ENCODE measurements around the gene DTNB. TPM values are rescaled to one million over a fixed set of nuclear protein-coding genes. Genes with fewer than 3 reads are reported as not detected.

DTNB gene
- total and polyA plus RNA-seq, 10 of the 15 experiments (the other 5 are each of a cell fraction or from before 2014, with no cell fraction given) = 4.5 to 30.6 (median 11.9) TPM

GRCh38 chr2:25655316-25655715, 18.1 kb downstream of the DTNB start:
- no peaks in the 10 kb centered on the region for H4K20me1 ChIP-seq (ENCODE audit: control insufficient read depth, insufficient read depth)
- FAIRE-seq = no peak
- H3K9me3 ChIP-seq (replicated peaks; ENCODE audit: control insufficient read depth, insufficient read depth, low read length) = no peaks in the 10 kb centered on the region
- no peak overlapping the region for H3K9ac ChIP-seq (ENCODE audit: control insufficient read depth, insufficient read depth, low read length)
- CTCF ChIA-PET = interaction anchor here (2.3 to 3.6 kb wide), 2 partner anchors 48 to 490 kb away, joined by 7 to 13 read pairs; no protein-coding TSS in a partner anchor
- ATAC-seq = no peak
- in situ Hi-C loops (cut with MboI) = no loop called here
- no peak overlapping the region for H3K4me3 ChIP-seq
- intact Hi-C loops (cut with micrococcal nuclease; ENCODE audit: unreplicated experiment) = no loop called here
- no peak for DNase-seq (ENCODE audit: low read depth, low spot score)
- no peaks in the 10 kb centered on the region for H3K79me2 ChIP-seq (ENCODE audit: control insufficient read depth, insufficient read depth, low read length)
- H3K27ac ChIP-seq (ENCODE audit: control insufficient read depth, insufficient read depth) = no peak overlapping the region
- POLR2A ChIA-PET = no interaction called here
- no peaks in the 10 kb centered on the region; a peak in 1 of 4 replicates for H3K36me3 ChIP-seq (ENCODE audit: control insufficient read depth in 2 of 2, insufficient read depth in 2 of 2, low read length in 1 of 2)
- no TSS peak for BruUV-seq (replicated peaks)
- SMC1A ChIA-PET (ENCODE audit: uncharacterized antibody, unreplicated experiment) = no interaction called here
- no peak for TF ChIP-seq TBL1XR1 (IDR thresholded peaks at IDR 0.05; ENCODE audit: low read depth, low read length)
- no peak for TF ChIP-seq POLR2AphosphoS2 (IDR thresholded peaks at IDR 0.05; ENCODE audit: low read depth, low read length)
- no peak for TF ChIP-seq IRF5 (IDR thresholded peaks at IDR 0.05; ENCODE audit: borderline replicate concordance)
- no peak for TF ChIP-seq POU2F2 (IDR thresholded peaks at IDR 0.05; ENCODE audit: borderline replicate concordance, low read depth, low read length)
- no peak for TF ChIP-seq MAX (IDR thresholded peaks at IDR 0.05; ENCODE audit: low read depth, low read length)
- no peak for TF ChIP-seq NBN (IDR thresholded peaks at IDR 0.05)
- no peak for TF ChIP-seq HDAC2 (IDR thresholded peaks at IDR 0.05)
- no peak for TF ChIP-seq PKNOX1 (IDR thresholded peaks at IDR 0.05)
- no peak for TF ChIP-seq NFYA (IDR thresholded peaks at IDR 0.05; ENCODE audit: borderline replicate concordance, low read depth, low read length)
- no peak for TF ChIP-seq MTA2 (IDR thresholded peaks at IDR 0.05; ENCODE audit: low read depth)
- TF ChIP-seq CHD2 (IDR thresholded peaks at IDR 0.05; ENCODE audit: borderline replicate concordance, low read depth, low read length) = no peak
- TF ChIP-seq CBX5 (IDR thresholded peaks at IDR 0.05; ENCODE audit: low read depth) = no peak
- no peak for TF ChIP-seq CEBPZ (IDR thresholded peaks at IDR 0.05; ENCODE audit: low read depth, low read length)
- TF ChIP-seq ZBED1 (IDR thresholded peaks at IDR 0.05; ENCODE audit: borderline replicate concordance) = no peak
- no peak for TF ChIP-seq ASH2L (IDR thresholded peaks at IDR 0.05; ENCODE audit: borderline replicate concordance, low read depth)
- no peak for TF ChIP-seq ZNF274 (IDR thresholded peaks at IDR 0.05; ENCODE audit: insufficient read depth, insufficient read length)
- no peaks in the 10 kb centered on the region for H3K4me1 ChIP-seq (ENCODE audit: control insufficient read depth, insufficient read depth, low read length)
- no peak overlapping the region for H3K4me2 ChIP-seq (ENCODE audit: control insufficient read depth, insufficient read depth)
- no peaks in the 10 kb centered on the region for H3K27me3 ChIP-seq (replicated peaks in 1 of 2; ENCODE audit: control insufficient read depth in 2 of 2, insufficient read depth in 2 of 2, low read length in 1 of 2)
- RAD21 ChIA-PET (ENCODE audit: unreplicated experiment) = no interaction called here
- no peak overlapping the region for H2AFZ ChIP-seq (ENCODE audit: control insufficient read depth, low read depth, low read length)
- 57% methylated on average over 2 of the region's 2 CpGs for WGBS (ENCODE audit: insufficient coverage, insufficient replicate concordance, low lambda C conversion rate, missing lambda C conversion rate)

Data from GM12878 (cell line).